Activated CD8-positive, alpha-beta memory T cell treated with anti-CD3 and anti-CD28 coated beads for 36 hours (primary cell): ENCODE measurements around the gene SGK1. TPM values are rescaled to one million over a fixed set of nuclear protein-coding genes. Genes with fewer than 3 reads are reported as not detected.
"Not testable (repeated sequence)": the region's sequence is repeated elsewhere in the genome, so short reads cannot be mapped to it uniquely, and the experiment has no call there.

Experiments
- CTCF ChIA-PET: fragments of 350-600 bp; sonication (Branson Sonifier 250); formaldehyde crosslinking; loops from one replicate; lab custom pipeline; 2021; ENCODE audit warnings: antibody characterized with exemption; lab: Charles Lee
- POLR2A ChIA-PET: fragments of 350-600 bp; sonication (Branson Sonifier 250); formaldehyde crosslinking; loops from one replicate; lab custom pipeline; 2021; ENCODE audit warnings: antibody characterized with exemption; lab: Charles Lee
- total RNA-seq, 2 experiments: library from RNA; stranded (reverse); gene quantifications; one replicate each; pipeline ENCODE4 v1.2.3, GENCODE V29; 2021

The SGK1 gene
- total RNA-seq, 2 experiments from 2014 or later: 55.8 to 60.2 TPM

DNA sequence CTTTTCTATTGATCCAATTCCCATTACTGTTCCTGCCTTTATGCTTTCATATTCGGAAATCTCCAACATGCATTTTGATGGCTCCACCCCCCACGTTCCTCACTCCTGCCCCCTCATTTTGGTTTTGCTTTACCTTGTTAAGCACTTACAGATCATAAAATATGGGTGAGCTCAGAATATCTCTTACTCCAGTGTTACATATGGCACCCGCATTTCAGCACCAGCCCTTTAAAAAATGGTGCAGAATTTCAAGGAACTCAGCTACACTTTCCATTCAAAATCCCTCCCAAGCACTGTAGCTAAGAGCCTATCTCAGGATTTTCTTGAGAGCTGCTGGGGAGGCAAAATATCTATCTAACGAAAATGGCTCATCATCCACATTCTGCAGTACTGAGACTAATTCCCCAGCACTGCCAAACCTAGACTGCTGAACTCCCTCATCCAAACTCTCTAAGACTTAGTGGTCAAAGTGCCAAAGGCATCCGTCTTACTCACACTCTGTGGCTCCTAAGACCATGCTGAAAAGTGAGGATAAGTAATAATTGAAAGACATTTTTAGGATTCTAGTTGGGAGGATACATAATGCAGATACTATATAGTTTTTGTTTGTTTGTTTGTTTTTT, 7.8 kb downstream of the SGK1 start:
- ChIA-PET CTCF (no interaction called here), POLR2A (no interaction called here)

DNA sequence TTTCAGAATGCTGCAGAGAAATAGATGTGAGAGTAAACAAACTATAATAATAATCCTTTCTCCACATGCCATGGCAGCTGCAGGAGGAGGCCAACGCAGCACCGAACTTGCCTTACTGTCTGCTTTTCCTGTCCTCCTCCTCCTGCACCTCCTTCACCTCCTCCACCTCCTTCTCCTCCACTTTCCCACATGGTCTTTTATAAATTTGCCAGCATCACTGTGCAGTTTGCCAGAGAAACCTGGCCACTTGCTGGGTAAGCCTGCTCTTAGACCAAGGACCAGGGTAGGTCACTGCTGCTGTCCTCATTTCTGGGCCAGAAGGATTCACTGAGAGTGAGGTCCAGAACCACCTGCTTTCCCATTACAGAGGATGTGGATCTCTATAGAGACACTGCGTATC, 8.7 kb downstream of the SGK1 start:
- ChIA-PET CTCF (no interaction called here), POLR2A (no interaction called here)

DNA sequence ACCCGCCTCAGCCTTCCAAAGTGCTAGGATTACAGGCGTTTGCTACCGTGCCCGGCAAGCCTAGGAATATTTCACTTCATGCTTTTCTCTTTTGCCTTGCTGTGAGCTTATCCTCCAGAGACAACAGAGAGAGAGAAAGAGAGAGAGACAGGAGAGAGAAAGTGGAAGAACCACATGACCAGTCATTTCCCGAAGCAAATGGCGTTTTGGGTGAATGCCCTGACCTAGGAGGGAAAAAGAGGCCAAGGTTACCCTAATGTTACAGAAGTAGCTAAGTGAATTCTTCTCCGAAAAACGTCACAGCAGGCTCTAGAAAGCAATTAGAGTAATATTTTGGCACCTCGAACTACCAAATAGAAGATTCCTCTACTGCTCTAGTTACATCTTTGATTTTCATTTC, 9.1 kb downstream of the SGK1 start:
- POLR2A ChIA-PET: no interaction called here
- CTCF ChIA-PET: no interaction called here

DNA sequence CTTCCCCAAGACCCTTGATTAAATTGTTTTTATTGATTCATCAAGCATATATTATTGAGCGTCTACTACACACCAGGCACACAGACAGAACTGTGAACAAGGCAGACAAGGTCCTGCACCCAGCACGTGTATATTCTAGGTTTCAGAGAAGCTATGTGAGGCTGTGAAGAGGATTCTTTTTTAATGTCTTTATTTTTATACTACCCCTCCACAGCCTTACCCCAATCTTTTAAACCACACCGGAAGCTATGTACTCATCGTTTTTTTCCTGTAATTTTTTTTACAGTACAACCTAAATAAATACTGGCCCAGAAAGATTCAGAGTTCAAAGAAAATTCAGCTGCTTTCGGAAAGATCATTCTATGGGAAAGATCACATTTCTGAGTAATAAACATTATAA, 10.0 kb downstream of the SGK1 start:
- CTCF ChIA-PET: no interaction called here
- POLR2A ChIA-PET: no interaction called here

DNA sequence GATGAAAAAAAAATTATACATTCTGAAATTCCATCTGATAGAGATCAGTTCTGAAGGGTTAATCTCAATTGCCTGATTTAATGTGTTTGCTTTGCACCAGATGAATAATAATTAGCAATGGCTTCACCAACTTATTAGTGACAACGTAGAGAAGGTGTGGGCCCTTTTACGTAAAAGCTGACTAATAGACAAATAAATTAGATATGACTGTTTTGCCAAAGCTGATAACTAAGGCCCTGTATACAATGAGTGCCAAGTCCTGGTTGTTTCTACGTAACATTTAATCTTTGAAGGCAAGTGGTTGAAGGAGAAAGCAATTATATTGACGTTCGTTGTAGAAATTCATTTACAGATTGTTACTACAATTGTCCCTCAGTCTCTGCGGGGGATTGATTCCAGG, 10.8 kb downstream of the SGK1 start:
- POLR2A ChIA-PET: no interaction called here
- CTCF ChIA-PET: interaction anchor here (1.4 kb wide), 1 partner anchor 95 kb away, joined by 3 read pairs; no protein-coding TSS in a partner anchor

DNA sequence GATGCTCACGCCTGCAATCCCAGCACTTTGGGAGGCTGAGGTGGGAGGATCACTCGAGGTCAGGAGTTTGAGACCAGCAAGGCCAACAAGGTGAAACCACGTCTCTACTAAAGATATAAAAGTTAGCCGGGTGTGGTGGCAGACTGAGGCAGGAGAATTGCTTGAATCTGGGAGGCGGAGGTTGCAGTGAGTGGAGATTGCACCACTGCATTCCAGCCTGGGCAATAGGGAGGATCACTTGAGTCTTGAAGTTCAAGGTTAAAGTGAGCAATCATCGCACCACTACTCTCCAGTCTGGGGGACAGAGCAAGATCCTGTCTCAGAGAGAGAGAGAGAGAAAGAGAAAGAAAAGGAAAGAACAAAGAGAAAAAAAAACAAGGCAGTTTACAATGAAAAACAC, 13.5 kb downstream of the SGK1 start:
- CTCF ChIA-PET, POLR2A ChIA-PET: not testable (repeated sequence)

DNA sequence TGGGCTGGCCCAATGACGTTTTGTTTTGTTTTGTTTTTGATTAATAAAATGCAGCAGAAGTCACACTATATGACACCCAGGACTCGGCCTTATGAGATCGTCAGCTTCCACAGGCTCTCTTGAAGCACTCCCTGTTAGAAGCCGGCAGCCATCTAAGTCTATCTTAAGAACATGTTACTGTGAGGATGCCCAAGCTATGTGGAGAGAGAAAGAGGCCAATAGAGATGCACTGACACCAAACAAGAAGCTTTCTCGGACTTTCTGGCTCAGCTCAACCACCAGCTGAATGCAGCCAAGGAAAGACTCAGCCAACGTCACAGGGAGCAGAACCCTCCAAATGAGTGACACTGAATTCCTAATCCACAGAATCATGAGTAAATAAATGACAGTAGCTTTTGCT, 14.0 kb downstream of the SGK1 start:
- ChIA-PET CTCF (no interaction called here), POLR2A (no interaction called here)

DNA sequence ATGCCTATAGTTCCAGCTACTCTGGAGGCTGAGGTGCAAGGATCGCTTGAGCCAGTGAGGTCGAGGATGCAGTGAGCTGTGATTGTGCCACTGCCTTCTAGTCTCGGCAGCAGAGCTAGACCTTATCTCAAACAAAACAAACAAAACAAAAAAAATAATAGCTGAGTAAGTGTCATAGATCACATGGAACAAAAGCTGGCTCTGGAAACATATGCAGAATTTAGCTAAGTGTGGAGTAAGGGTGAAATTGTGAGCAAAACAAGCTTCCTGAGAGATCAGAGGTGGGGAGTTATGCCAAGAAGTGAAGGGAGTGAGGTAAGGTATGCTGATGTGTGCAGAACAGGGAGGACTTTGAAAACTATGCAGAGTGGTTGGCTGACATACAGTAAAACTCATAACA, 18.7 kb downstream of the SGK1 start:
- ChIA-PET CTCF (interaction anchor here (0.8 kb wide), 1 partner anchor 587 kb away, joined by 3 read pairs; no protein-coding TSS in a partner anchor), POLR2A (no interaction called here)

DNA sequence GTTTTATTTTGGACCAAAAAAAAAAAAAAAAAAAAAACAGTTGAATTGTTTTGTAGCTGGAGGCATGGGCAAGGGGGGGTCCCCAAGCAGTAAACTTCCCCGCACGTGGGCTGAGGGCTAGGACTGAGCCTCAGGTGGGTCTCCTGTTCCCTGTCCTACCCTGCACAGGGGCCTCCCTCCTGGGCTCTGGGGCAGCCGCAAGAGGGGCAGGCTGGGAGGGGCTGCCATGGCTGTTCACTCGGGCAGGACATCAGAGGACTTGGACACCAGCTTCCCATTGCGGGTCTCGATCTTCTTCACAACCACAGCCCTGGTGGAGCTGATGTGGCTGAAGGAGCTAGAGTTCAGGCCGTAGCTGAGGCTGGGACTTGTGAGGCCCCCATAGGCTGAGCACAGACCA, 21.1 kb downstream of the SGK1 start:
- CTCF ChIA-PET: interaction anchor here (0.7 kb wide), 1 partner anchor 44 kb away, joined by 3 read pairs; no protein-coding TSS in a partner anchor
- POLR2A ChIA-PET: interaction anchor here (0.6 kb wide), 1 partner anchor 766 kb away, joined by 3 read pairs; no protein-coding TSS in a partner anchor

DNA sequence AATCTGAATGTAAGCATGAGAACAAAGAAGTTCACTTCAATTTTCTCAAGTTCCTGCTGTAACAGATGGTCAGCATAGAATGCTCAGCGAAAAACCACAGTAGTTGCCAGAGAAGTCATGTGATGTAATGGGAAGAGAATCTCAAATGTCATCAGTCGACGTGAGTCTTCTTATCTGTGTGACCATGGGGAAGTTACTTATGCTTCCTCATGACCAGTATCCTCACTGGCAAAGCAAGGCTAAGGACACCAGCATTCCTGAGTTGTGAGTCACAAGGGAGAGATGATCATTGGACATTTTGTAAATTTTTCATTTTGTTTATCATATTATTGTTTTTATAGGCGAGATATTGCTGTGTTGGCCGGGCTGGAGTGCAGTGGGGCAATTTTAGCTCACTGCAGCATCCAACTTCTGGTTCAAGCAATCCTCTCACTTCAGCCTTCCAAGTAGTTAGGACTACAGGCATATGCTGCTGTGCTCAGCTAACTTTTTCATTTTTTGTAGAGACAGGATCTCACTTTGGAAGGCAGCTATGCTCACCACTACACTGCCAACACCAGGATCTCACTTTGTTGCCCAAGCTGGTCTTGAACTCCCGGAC, 21.9 kb downstream of the SGK1 start:
- ChIA-PET CTCF (interaction anchor here (0.7 kb wide), 1 partner anchor 43 kb away, joined by 3 read pairs; no protein-coding TSS in a partner anchor), POLR2A (no interaction called here)

DNA sequence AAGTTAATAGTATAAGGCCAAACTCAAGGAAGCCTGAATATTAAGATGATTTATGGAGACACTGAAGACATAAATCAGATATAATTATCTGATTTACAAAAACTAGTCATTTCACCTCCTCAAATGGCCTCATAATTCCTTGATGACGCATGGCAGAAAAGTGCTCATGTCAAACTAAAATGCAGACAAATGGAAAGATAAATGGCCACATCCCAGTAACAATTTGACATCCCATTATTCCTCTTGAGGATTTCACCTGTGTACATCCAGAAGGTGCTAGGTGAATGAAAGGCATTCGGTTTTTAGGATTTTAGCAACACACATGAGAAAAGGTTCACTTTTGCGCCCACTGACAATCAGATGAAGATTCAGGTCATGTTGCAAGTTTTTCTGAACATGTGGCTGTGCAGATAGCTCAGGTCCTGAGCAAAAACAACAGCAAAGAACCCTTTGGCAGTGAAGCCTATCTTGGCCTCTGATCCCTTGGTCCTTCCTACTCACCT, 24.2 kb downstream of the SGK1 start:
- POLR2A ChIA-PET: no interaction called here
- CTCF ChIA-PET: interaction anchor here (0.6 kb wide), 1 partner anchor 38 kb away, joined by 5 read pairs; no protein-coding TSS in a partner anchor

DNA sequence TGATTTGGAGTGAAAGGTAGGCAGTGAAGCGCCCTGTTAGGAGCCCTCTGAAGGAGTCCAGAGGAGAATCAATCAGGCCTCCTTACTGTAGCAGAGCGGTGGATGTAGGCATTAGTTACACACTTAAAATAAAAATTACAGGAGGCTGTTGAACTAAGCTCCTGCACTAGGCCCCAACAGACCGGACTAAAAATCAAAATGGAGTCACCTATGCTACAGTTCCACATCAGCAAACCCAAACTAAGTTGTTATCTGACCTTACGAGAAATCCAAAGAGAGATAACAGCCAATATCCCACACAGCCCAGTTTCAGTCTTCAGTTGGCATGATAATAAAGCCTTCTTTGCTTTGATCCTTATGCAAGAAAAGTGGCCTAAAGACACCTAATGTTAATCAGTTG, 26.8 kb downstream of the SGK1 start:
- ChIA-PET CTCF (no interaction called here), POLR2A (no interaction called here)

DNA sequence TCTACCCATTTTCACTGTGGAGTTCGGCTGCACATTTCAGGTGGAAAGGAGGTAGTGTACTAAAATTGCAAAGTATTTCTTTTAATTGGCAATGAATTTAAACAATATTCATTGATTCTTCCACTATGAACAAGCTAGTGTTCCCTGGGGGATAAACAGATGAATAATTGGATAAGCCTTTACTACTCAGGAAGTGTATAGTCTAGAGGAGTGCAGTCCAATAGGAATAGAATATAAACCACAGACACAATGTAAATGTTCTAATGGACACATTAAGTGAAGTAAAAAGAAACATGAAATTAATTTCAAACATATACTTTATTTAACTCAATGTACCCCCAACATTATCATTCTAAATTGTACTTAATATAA, 28.7 kb downstream of the SGK1 start:
- ChIA-PET CTCF (no interaction called here), POLR2A (interaction anchor here (1.0 to 1.5 kb wide), 2 partner anchors 42 to 111 kb away, joined by 3 read pairs; no protein-coding TSS in a partner anchor)

DNA sequence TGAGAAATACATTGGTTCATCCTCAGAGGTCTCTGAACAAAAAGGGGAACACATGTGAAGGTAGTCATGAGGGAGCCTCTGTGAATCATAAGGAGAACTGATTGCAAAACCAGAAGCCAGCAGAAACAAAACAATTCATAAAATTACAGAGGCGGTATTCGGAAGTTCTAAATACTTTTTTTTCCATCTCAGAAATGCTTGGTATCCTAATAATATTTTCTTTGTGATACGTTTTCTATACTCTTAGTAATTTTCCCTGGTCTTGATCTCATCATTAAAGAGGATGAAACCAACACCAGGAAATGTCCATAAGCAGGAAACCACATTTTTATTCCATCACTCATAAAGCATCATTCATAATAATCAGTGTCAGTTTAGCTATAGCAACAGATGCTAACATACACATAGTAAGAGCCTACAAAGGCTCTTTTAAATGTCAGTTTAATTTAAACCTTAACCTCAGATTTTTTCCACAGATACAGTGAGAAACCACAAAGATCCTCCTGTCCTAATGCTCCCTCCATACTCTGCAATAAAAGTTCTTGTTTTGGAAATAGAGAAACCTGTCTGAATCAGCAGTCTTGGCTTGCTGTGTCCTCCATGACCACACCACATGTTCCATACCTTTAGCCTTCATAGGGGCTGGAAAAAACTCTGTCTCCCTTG, 29.2 kb downstream of the SGK1 start:
- ChIA-PET POLR2A (interaction anchor here (0.6 to 1.5 kb wide), 3 partner anchors 29 to 110 kb away, joined by 3 read pairs; partner anchors contain the start of gene SGK1), CTCF (no interaction called here)

DNA sequence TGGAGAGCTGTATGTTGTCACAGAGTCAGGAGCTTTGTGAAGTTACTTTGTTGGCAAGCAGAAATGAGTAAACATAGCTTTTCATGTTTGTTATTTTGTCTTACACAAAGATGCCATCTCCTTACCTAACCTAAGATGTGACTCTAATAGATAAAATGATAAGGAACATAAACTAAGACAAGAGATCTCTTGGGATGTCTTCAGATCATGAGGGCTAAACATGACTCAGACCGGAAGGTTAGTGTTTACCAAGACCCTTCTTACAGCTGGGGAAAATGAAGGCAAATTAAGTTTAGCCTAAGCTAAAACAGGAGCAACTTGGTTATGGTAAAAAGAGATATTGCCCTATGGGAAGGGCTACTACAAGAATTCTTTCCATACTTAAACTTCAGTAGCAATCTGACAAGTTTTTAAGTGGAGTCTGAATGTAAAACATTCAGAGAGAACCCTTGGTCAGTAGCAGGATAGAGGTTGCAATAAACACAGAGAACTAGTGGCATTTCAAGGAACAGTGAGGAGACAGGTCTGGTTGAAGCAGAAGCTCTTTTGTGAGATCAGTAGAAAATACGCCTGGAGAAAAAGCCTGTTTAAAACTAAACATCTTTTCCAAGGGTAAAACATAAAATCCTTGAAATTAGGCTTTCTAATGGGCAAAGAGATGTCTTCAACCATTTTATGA, 29.9 kb downstream of the SGK1 start:
- ChIA-PET POLR2A (interaction anchor here (0.6 to 1.5 kb wide), 4 partner anchors 30 to 149 kb away, joined by 3 read pairs; partner anchors contain the start of gene SGK1), CTCF (no interaction called here)

DNA sequence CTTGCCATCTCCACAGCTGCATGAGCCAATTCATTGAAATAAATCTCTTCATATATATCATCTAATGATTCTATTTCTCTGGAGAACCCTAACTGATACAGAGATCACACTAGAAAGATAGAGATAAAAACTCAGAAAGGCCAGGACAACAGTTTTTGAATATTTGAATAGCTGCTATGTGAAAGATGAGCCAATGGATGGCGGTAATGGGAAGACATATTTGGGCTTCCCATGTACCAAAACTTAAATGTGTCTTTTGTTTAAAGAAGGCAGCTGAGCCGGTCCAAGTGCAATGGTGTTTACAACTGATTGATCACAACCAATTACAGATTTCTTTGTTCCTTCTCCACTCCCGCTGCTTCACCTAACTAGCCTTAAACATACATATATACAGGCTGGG, 35.1 kb downstream of the SGK1 start:
- CTCF ChIA-PET: no interaction called here

DNA sequence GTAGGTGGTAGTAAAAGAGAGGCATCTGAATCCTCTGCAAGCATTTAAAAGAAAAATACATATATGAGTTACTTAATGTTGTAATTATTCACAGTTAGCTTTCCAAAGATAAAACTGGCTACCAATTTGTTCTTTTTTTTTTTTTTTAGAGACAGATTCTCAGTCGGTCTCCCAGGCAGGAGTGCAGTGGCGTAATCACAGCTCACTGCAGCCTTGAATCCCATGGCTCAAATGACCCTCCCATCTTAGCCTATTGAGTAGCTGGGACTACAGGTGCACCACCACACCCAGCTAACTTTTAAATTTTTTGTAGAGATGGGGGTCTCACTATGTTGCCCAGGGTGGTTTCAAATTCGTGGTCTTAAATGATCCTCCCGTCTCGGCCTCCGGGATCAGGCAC, 36.5 kb downstream of the SGK1 start:
- ChIA-PET POLR2A (no interaction called here), CTCF (interaction anchor here (0.7 to 1.1 kb wide), 2 partner anchors 33 to 107 kb away, joined by 3 to 5 read pairs; no protein-coding TSS in a partner anchor)

More for the DNA sequence above, 35.1 kb downstream of the SGK1 start:
- POLR2A ChIA-PET: no interaction called here

DNA sequence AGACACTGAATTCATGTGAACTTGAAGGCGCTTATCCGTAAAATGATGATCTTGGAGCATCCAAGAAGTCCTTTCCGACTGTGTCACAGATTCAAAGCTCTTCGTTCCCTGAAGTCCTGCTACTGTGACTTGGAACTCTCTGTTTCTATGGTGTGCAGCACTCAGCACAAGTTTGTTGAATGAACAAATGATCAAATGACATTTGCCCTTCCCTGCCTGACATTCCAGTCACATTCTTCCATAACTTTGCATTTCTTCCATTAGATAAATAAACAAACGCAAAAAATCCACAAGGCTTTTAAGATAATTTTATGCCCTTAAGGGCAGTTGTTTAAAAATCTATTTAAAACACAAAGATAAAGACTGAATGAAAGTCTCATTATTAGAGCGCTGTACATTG, 39.9 kb downstream of the SGK1 start:
- CTCF ChIA-PET: interaction anchor here (1.0 kb wide), 1 partner anchor 9 kb away, joined by 3 read pairs; no protein-coding TSS in a partner anchor

DNA sequence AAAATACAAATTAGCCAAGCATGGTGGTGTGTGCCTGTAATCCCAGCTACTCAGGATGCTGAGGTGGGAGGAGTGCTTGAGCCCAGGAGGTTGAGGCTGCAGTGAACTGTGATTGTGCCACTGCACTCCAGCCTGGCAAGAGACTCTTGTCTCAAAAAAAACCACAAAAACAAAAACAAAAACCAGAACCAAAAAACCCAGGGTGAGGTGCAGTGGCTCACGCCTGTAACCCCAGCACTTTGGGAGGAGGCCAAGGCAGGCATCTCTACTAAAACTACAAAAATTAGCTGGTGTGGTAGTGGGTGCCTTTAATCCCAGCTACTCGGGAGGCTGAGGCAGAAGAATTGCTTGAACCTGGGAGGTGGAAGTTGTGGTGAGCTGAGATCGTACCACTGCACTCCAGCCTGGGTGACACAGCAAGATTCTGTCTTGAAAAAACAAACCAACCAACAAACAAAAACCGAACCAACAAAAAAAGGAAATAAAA, 41.0 kb downstream of the SGK1 start:
- POLR2A ChIA-PET: not testable (repeated sequence)
- CTCF ChIA-PET: interaction anchor here (1.0 kb wide), 1 partner anchor 10 kb away, joined by 3 read pairs; no protein-coding TSS in a partner anchor

More for the DNA sequence above, 39.9 kb downstream of the SGK1 start:
- POLR2A ChIA-PET: no interaction called here
